CD4-positive, alpha-beta T cell treated with Interleukin-17A for 1 hour (primary cell): ENCODE results near the gene HHIPL1.
"Not testable (repeated sequence)": the region's sequence is repeated elsewhere in the genome, so short reads cannot be mapped to it uniquely, and the experiment has no call there.

Experiments used
- DNase-seq: peaks from one replicate; pipeline ENCODE4 v3.0.0-alpha.2; 2020

The HHIPL1 gene

DNA sequence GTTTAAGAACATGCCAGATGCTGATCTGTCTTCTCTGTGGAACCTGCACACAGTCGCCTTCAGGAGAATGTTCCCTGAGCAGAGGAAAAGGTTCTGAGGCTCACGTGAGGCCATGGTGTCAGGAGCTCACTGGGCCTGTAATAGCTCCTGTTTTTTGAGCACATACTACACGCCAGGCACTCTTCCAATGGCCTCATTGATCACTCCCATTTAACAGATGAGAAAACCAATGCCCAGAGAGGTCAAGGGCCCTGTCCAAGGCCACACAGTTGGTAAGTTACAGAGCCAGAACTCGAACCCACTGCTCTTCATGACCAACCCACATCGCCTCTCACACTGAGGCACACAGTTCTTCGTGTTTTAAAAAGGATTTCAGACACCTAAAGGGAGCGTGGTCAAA is 7.3 kb upstream of the HHIPL1 start:
- DNase-seq, result no peak

DNA sequence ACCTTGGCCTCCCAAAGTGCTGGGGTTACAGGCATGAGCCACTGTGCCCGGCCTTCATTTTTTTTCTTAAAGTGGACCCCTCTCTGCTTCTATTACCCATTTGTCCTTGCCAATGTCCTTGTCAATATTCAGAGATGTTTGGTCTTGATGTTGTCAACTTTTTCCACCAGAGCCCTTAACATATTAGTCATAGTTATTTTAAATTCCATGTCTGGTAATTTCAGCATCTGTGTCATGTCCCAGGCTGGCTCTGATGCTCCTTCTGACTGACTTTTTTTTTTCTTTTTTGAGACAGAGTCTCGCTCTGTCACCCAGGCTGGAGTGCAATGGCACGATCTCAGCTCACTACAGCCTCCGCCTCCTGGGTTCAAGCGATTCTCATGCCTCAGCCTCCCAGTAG is 2.2 kb upstream of the HHIPL1 start:
- DNase-seq, result not testable (repeated sequence)

DNA sequence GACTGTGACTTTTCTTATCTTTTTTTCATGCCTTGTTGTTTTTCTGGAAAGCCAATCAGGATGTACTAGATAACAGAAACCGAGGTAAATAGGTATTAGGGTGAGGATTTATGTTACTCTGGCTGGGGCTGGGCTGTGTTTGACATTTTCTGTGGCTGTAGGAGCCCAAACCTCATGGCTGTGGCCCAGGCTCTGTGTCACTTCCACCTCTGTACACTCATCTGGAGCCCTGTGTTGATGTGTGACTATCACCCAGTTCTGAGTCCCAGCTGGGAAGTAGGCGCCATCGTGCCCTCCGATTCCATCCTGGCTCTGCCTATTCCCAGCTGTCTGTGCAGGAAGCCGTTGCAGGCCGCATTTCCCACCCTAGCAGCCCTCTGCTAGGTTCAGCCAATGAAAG is 1.6 kb upstream of the HHIPL1 start:
- DNase-seq, result no peak

DNA sequence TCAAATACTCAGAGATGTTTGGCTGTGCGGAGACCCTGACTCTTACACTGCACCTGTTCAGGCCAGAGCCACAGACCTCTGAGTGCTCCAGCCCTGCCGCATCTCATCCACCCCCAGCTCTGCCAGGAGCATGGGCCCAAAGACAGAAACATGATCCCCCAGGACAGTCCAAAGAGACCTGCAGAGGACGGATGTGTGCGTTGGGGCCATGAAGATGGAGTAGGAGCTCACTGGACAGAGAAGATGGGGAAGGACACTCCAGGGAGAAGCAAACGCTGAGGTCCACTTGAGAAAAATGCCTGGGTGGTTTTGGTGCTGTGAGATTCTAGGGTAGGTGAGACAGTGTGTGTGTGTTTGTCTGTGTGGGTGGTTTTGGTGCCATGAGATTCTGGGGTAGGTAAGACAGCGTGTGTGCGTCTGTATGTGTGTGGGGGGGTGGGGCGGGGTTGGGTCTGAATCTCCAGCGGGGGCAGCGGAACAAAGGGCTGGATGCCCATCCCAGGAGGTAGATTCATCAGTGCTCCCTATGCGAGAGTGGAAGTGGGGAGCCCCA is 818 bp upstream of the HHIPL1 start:
- no peak for DNase-seq

DNA sequence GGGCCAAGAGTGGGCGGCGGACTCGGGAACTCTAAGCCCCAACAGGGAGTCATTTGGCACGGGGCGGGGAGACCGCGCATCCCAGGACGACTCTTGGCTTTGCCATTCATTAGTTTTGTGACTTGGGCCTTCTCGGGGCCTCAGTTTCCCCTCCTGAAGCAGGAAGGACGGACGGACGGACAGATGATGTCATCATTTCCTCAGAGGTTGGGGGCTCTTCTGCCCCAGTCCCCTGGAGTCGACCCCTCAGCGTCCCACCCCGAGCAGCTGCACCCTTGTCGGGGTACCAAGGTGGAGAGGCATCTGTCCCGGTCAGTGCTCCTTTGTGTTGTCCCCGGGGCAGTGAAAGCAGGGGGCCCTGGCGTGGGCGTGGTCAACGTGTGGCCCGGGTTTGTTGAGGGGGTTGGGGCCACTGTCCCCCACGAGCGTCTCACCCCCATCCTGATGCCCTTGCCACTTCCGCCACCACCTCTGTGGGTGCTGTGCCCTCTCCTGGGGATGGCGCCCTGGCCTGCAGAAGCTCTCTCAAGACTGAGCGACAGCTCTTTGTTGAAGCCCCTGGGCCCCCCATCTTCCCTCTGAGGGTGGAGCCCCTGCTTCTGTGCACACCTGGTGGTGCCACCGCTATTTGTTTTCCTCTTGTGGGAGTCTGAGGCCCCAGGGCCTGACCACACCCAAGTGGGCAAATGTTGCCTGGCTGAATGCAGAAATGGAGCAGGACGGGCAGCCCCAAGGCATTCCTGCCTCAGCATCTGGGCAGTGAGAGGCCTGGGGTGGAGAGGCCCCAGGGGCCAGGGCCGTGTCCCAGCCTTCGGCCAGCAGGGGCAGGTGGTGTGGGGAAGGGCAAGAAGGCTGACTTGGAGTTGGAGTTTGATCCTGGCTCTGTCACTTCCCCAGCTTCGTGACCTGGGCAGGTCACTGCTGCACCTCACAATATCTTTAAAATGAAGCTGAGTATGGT is 896 bp downstream of the HHIPL1 start:
- DNase-seq, result no peak

DNA sequence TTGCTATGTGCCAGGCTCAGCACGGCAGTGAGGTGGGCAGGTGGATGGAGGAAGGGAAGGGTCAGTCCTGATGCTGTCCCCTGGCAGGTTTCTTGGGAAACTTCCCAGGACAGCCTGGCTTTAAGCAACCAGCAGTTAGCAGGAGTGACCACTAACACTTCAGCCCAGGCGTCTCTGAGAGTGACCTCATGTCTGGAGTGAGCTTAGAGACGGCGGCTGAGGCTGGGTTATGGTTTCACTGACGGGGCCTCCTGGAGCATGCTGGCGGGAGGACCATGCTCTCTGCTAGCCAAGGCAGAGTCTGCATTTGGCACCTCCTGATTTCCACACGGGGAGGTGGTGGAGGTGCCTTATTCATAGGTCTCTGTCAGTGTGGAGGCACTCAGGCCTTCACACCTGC is 2.5 kb downstream of the HHIPL1 start:
- no peak for DNase-seq

DNA sequence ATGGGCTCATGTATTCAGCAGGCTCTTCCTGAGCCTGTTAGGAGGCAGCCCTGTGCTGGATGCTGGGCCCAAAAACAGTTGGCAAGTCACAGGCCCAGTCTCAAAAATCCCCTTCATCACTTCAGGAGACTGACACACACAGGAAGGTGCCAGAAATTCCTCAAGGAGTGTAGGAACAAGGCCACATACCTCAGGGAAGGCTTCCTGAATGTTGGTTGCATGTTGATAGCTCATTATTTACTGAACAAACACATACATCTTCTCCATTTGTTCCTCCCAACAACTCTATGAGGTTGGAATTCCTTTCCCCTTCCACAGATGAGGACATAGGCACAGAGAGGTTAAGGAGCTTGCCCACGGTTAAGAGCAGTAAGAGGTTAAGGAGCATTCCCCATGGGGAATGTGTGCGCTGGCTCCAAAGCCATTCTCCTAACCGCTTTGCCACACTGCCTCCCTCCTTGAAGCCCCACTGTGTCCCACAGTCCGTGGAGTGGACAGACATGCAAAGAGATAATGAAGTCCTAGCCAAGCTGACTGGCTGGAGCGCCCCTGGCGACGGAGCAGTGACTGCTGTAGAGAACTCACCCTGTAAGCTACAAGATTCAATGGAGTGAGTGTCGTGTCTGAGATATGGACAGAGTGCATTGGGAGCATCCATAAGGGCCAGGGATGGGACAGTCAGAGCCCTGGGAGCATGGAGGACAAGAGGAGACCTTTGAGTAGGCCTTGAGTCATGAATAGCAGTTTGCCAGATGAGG is 3.3 kb downstream of the HHIPL1 start:
- no peak for DNase-seq

DNA sequence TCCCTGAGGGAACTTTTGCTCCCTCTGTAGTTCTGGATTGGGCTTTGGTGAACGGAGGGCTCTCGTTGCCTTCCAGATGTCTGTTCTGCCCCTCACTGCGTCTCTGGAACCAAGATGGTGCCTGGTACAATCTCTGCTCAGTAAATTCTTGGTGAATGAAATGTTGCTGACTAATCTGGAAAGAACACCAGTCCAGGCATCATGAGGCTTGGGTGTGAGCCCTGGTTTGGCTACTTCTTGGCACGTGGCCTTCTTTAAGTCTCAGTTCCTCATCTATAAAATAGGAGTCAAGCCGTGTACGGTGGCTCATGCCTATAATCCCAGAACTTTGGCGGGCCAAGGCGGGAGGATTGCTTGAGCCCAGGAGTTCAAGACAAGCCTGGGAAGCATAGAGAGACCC is 4.3 kb downstream of the HHIPL1 start:
- no peak for DNase-seq

DNA sequence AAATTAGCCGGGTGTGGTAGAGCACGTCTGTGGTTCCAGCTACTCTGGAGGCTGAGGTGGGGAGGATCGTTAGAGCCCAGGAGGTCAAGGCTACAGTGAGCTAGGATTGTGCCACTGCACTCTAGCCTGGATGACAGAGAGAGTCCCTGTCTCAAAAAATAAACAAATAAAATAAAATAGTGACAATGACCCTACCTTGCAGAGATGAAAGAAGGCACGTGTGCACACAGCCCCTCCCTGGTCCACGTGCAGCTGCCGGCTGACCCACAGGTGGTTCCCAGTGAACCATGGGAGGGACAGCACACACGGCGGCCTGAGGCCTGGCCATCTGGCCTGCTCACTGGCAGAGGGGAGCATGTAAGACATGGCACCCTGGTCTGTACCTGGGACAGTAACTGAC is 4.7 kb downstream of the HHIPL1 start:
- no peak for DNase-seq

DNA sequence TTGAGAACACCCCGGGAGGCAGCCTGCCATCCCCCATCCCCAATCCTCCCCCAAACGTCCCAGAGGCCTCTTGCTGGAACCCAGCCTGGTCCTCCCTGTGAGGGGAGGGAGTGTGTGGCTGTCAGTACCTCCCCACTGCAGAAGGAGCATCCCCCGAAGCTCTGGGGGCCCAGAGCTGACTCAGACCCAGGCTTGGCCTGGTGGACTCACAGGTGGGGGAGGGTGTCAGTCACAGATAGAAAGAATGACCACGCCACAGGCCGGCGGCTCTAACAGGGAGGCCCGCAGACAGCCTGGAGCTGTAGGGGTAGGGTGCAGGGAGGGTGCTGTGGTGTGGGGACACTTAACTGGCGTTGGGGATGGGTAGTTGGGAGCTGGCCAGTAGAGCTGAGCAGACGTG is 5.3 kb downstream of the HHIPL1 start:
- no peak for DNase-seq

DNA sequence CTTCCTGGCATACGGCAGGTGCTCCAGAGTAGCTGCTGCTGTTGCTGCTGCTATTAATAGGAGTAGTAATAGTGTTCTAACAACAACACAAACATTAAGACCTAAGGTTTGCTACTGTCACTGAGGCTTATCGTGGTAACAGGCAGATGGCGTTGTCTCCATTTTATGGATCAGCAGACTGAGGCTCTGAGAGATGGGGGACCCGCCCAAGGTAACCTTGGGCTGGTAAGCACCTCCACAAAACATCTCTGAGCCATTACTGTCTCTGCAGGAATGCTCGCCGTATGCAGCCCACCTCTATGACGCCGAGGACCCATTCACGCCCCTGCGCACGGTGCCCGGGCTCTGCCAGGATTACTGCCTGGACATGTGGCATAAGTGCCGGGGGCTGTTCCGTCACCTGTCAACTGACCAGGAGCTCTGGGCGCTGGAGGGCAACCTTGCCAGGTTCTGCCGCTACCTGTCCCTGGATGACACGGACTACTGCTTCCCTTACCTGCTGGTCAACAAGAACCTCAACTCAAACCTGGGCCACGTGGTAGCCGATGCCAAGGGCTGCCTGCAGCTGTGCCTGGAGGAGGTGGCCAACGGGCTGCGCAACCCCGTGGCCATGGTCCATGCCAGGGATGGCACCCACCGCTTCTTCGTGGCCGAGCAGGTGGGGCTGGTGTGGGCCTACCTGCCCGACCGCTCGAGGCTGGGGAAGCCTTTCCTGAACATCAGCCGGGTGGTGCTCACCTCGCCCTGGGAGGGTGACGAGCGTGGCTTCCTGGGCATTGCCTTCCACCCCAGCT is 7.2 kb downstream of the HHIPL1 start:
- DNase-seq, result no peak

DNA sequence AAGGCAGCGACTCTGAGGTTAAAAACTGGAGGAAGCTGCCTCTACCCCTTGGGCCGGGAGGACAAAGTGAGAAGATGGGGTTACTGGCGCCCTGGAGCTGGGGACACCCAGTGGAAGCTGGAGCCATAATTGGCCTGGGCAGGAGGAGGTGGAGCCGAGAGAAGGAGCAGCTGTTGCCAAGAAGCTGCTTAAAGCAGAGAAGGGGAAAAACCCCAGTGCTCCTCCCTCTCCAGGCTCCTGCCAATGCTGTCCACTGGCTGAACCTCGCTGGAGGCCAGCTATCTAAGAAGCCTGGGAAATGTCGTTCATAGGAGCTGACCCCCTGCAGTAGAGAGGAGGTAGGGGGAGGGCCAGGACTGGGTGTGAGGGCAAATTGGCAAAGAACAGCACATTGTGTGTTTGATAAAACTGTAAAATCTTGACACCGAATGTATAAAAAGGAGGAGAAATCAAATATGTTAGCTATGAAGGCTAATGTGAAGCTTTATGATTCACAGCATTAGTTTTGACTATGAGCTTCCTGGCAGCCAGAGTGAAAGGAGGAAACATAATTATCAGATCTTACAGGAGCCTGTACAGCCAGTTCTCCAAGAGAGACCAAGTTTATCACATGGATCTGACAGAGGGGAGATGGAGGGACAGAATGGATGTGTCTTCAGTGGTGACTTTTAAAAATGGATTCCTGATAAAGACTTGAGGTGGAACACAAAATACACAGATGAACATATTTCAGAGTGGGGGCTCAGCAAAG is 9.5 kb downstream of the HHIPL1 start:
- no peak for DNase-seq

DNA sequence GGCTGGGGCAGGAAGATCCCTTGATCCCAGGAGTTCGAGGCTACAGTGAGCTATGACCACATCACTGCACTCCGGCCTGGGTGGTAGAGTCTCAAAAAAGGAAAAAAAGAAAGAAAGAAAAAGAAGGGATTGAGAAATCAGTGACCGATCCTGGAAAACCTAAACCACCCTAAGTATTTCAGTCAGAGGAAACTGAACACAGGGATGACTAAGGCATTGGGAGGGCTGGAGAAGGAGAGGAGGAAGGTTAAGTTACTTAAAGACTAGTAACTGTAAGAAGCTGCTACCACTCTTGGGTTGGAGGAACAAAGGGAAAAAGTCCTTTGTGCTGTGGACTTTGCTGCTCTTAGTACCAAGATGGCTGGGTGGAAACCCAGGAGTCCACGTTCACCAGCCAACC is 10.6 kb downstream of the HHIPL1 start:
- no peak for DNase-seq

DNA sequence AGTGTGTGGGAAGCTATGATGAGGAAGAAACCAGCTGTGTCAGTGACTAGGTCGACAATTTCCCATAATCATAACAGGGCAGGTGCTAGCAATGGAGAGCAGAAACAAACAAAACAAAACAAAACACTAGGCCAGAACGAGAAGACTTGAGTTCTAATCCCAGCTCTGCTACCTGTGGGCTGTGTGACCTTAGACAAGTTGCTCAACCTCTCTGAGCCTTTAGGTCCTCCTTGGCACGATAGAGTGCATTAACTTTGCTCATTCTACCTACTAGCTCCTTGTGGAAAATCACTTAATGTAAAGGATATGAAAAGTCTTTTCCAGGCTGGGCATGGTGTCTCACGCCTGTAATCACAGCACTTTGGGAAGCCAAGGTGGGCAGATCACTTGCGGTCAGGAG is 11.2 kb downstream of the HHIPL1 start:
- DNase-seq, result no peak

DNA sequence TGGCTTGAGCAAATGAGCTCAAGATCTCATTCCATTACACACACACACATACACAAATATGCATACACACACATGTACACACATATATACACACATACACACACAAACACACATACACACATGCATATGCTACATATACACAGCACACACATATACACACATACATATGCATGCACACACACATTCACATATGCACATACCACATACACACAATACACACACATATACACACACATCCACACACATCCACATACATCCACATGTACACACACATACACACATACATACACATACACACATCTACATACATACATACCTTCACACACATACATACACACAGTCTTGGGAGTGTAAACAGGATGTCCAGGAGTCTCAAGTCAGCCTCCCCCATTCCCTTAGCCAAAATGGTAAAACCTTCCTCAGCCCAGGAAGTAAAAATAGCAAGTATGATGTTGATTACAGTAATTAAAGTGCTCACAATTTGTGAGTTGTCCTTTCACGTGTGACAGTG is 12.8 kb downstream of the HHIPL1 start:
- no peak for DNase-seq

DNA sequence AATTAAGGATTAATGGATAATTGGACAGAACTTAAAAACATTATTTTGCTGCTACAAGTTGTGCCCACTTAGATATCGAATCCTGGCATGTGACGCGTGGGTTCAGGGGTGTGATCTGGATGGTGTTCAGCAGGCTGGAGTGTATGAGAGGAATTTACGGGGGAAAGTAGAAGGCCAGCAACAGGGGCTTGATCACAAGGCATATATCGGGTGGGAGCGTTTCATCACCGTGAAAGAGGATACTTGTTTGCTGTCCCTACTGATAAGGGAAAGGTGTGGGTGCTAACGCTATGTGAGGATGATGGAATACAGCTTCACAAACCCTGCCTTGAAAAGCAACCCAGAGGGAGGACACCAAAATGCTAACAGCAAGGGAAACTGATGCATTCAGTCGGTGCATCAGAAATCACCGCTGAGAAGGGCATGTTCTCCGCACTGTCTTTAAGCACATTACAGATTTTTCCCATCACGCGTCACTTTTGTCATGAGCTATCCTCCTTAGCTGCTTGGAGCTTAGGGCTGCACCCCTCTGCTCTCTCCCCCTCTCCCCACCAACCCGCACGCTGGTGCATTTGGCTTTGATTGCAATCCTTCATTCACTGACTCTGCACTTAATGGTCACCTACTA is 13.4 kb downstream of the HHIPL1 start:
- no peak for DNase-seq

DNA sequence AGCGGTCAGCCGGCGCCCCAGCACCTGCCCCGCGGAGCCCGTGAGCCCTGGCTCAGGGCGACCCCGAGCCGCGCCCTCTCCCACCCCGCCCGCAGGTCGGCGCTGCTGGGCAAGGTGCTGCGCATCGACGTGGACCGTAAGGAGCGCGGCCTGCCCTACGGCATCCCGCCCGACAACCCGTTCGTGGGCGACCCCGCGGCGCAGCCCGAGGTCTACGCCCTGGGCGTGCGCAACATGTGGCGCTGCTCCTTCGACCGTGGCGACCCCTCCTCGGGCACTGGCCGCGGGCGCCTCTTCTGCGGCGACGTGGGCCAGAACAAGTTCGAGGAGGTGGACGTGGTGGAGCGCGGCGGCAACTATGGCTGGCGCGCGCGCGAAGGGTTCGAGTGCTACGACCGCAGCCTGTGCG is 14.4 kb downstream of the HHIPL1 start:
- DNase-seq, result no peak

DNA sequence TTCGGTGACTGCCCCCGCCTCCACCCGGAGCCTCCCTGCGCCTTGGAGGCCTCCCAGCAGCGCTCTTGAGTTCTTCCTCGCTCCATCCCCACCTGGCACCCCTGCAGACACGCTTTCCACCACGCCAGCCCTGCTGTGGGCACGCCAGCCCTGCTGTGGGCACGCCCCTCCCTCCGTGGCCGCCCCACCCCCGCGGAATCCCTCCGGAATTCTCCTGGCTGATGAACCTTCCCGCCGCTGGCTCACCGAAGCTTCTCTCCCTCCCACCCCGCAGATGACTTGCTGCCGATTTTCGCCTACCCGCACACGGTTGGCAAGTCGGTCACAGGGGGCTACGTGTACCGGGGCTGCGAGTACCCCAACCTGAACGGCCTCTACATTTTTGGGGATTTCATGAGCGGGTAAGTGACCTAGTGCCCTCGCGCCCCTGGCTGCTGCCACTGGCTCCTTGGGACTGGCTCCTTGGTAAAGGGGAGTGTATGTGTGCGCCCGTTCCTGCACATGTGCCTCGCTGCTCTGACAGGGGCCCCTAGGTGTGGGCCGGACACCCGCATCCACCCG is 15.2 kb downstream of the HHIPL1 start:
- no peak for DNase-seq

DNA sequence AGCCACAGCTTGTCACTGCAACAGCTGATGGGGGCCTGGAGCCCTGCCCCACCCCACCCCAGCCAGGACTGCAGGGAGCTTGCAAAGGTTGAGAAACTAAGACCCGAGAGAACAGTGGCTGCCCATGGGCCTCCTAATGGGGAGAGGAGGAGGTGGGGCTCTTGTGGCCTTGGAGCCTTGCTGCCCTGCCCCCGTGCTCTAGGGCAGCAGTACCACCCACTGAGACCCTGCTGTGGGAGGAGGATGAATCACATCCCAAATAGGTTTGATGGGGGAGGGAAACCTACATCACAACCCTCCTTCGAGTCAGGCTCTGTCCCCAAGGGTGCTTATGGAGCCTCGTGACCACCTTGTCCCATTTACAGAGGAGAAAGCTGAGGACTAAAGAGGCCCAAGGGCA is 15.9 kb downstream of the HHIPL1 start:
- no peak for DNase-seq

DNA sequence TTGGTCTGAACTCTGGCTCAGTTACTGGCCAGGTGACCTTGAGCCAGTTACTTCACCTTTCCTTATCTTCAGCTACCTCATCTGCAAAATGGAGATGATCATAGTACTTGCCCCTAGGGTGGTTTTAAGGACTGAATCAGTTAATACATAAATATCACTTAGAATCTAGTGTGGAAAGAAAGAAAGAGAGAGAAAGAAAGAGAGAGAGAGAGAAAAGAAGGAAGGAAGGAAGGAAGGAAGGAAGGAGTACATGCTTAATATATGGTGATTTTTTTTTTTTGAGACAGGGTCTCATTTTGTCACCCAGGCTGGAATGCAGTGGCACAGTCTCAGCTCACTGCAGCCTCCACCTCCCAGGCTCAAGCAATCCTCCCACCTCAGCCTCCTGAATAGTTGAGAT is 16.3 kb downstream of the HHIPL1 start:
- DNase-seq, result not testable (repeated sequence)

DNA sequence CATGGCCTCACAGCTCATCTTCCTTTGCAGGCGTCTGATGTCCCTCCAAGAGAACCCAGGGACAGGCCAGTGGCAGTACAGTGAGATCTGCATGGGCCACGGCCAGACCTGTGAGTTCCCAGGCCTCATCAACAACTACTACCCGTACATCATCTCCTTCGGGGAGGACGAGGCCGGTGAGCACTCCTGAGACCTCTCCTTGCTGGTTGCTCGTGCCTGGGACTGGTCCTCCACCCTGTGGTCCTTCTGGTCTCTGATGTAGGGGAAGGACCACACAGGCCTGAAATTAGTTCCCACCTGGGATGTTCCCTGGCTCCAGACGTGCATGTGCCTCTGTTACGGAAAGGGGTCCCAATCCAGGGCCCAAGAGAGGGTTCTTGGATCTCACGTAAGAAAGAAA is 17.9 kb downstream of the HHIPL1 start:
- no peak for DNase-seq
